HepG2 (cell line): ENCODE data around the gene AFG1L. TPM values are rescaled to one million over a fixed set of nuclear protein-coding genes. Genes with fewer than 3 reads are reported as not detected.
A peak's percentile ranks its signal among the peaks of the same experiment; 100 is the strongest.

Experiments
- ARNT2 ChIP-seq: sonication (generic); formaldehyde crosslinking; IDR thresholded peaks from 2 replicates; pipeline ENCODE4 v1.8.0; 2022; ENCODE audit warnings: mild to moderate bottlenecking, low read depth, missing genetic modification reagents, moderate library complexity
- ARNTL ChIP-seq: sonication (generic); formaldehyde crosslinking; IDR thresholded peaks from 2 replicates; pipeline ENCODE4 v1.4.0; 2020; ENCODE audit warnings: mild to moderate bottlenecking, missing genetic modification reagents
- CBFB ChIP-seq: sonication (generic); formaldehyde crosslinking; IDR thresholded peaks from 2 replicates; pipeline ENCODE4 v1.4.0; 2020; ENCODE audit warnings: missing genetic modification reagents
- DDIT3 ChIP-seq: sonication (generic); formaldehyde crosslinking; IDR thresholded peaks from 2 replicates; pipeline ENCODE4 v1.4.0; 2020; ENCODE audit warnings: mild to moderate bottlenecking, missing genetic modification reagents
- EP300 ChIP-seq, 3 experiments: sonication (generic) in 1 of 3; formaldehyde crosslinking in 1 of 3; IDR thresholded peaks; 2 replicates each; pipeline versions ENCODE4 v1.5.1 to v1.6.1; 2011 to 2020; ENCODE audit warnings: low read depth in 2 of 3, low read length in 2 of 3, borderline replicate concordance in 1 of 3, improper control_type of control experiment in 1 of 3, mild to moderate bottlenecking in 1 of 3, missing genetic modification reagents in 1 of 3, moderate library complexity in 1 of 3
- FOSL2 ChIP-seq: sonication (generic); formaldehyde crosslinking; IDR thresholded peaks from 2 replicates; pipeline ENCODE4 v1.4.0; 2020; ENCODE audit warnings: missing genetic modification reagents
- HCFC1 ChIP-seq: fragments of 150-350 bp; IDR thresholded peaks from 2 replicates; pipeline ENCODE4 v1.6.1; 2014; ENCODE audit warnings: low read depth, low read length
- HOXA9 ChIP-seq: sonication (generic); formaldehyde crosslinking; IDR thresholded peaks from 2 replicates; pipeline ENCODE4 v1.8.1; 2022; ENCODE audit warnings: missing genetic modification reagents, mild to moderate bottlenecking, moderate library complexity, borderline replicate concordance
- KDM5B ChIP-seq: sonication (generic); formaldehyde crosslinking; IDR thresholded peaks from 2 replicates; pipeline ENCODE4 v1.4.0; 2020; ENCODE audit warnings: missing genetic modification reagents, mild to moderate bottlenecking, borderline replicate concordance
- MEIS2 ChIP-seq: sonication (generic); formaldehyde crosslinking; IDR thresholded peaks from 2 replicates; pipeline ENCODE4 v1.9.0; 2021; ENCODE audit warnings: mild to moderate bottlenecking, missing genetic modification reagents
- NAIF1 ChIP-seq: sonication (generic); formaldehyde crosslinking; IDR thresholded peaks from 2 replicates; pipeline ENCODE4 v1.5.0; 2020; ENCODE audit warnings: mild to moderate bottlenecking, missing genetic modification reagents, borderline replicate concordance
- SETDB1 ChIP-seq: sonication (generic); formaldehyde crosslinking; IDR thresholded peaks from 2 replicates; pipeline ENCODE4 v1.5.1; 2020; ENCODE audit warnings: missing genetic modification reagents, mild to moderate bottlenecking, borderline replicate concordance
- SOX6 ChIP-seq, 2 experiments: fragments of 450-650 bp in 1 of 2; sonication (generic) in 1 of 2; formaldehyde crosslinking in 1 of 2; IDR thresholded peaks; 2 replicates each; pipeline versions ENCODE4 v1.4.0 to v1.6.1; 2017 to 2020; ENCODE audit warnings: antibody characterized with exemption in 1 of 2, mild to moderate bottlenecking in 1 of 2, missing genetic modification reagents in 1 of 2
- ZBTB7A ChIP-seq: sonication (generic); formaldehyde crosslinking; IDR thresholded peaks from 2 replicates; pipeline ENCODE4 v1.8.0; 2022; ENCODE audit warnings: mild to moderate bottlenecking, missing genetic modification reagents
- ZNF556 ChIP-seq: sonication (generic); formaldehyde crosslinking; IDR thresholded peaks from 2 replicates; pipeline ENCODE4 v1.4.0; 2020; ENCODE audit warnings: mild to moderate bottlenecking, missing genetic modification reagents, borderline replicate concordance
- ZNF557 ChIP-seq: sonication (generic); formaldehyde crosslinking; IDR thresholded peaks from 2 replicates; pipeline ENCODE4 v1.4.0; 2020; ENCODE audit warnings: missing genetic modification reagents
- ZNF577 ChIP-seq: sonication (generic); formaldehyde crosslinking; IDR thresholded peaks from 2 replicates; pipeline ENCODE4 v1.4.0; 2020; ENCODE audit warnings: mild to moderate bottlenecking, low read depth, missing genetic modification reagents, borderline replicate concordance
- ZNF704 ChIP-seq: sonication (generic); formaldehyde crosslinking; IDR thresholded peaks from 2 replicates; pipeline ENCODE4 v1.8.1; 2023; ENCODE audit warnings: mild to moderate bottlenecking, inconsistent platforms, moderate library complexity, missing genetic modification reagents, borderline replicate concordance
- ZNF709 ChIP-seq: sonication (generic); formaldehyde crosslinking; IDR thresholded peaks from 2 replicates; pipeline ENCODE4 v1.5.0; 2020; ENCODE audit warnings: mild to moderate bottlenecking, missing genetic modification reagents
- ZNF891 ChIP-seq: sonication (generic); formaldehyde crosslinking; IDR thresholded peaks from 2 replicates; pipeline ENCODE4 v1.5.0; 2020; ENCODE audit warnings: mild to moderate bottlenecking, missing genetic modification reagents
- polyA plus RNA-seq, 8 experiments: library from polyadenylated mRNA; depleted of rRNA in 3 of 8; stranded (reverse) in 7 of 8; unstranded in 1 of 8; fragments of >200 nt; fragmentation: Illumina TruSeq in 4 of 8; extraction: Trizol in 4 of 8; gene quantifications; 2 replicates each; pipeline versions ENCODE4 v1.2.1 to v1.2.3, GENCODE V29; 2011 to 2016; ENCODE audit warnings: low read depth in 4 of 8, missing spikeins in 1 of 8, mixed read lengths in 1 of 8; ENCODE audit not compliant: insufficient read depth in 1 of 8
- total RNA-seq, 5 experiments: library from RNA; depleted of rRNA; stranded (reverse); fragments of >200 nt; fragmentation: Illumina TruSeq; extraction: Trizol; gene quantifications; 2 replicates each; pipeline ENCODE4 v1.2.3, GENCODE V29; 2016; ENCODE audit warnings: low read depth in 1 of 5
- TF ChIP-seq, protein P1 (sequence below): sonication (generic); formaldehyde crosslinking; IDR thresholded peaks from 2 replicates; pipeline ENCODE4 v1.5.0; 2020; ENCODE audit warnings: missing genetic modification reagents
- TF ChIP-seq, protein P2 (sequence below): IDR thresholded peaks from 2 replicates; pipeline ENCODE4 v1.6.1; 2016; ENCODE audit warnings: missing biosample characterization, missing genetic modification reagents, low read depth

The AFG1L gene
- total and polyA plus RNA-seq, 2 of the 13 experiments (the other 11 are each of a cell fraction or from before 2014, with no cell fraction given) = 3.1 to 14.0 TPM

DNA sequence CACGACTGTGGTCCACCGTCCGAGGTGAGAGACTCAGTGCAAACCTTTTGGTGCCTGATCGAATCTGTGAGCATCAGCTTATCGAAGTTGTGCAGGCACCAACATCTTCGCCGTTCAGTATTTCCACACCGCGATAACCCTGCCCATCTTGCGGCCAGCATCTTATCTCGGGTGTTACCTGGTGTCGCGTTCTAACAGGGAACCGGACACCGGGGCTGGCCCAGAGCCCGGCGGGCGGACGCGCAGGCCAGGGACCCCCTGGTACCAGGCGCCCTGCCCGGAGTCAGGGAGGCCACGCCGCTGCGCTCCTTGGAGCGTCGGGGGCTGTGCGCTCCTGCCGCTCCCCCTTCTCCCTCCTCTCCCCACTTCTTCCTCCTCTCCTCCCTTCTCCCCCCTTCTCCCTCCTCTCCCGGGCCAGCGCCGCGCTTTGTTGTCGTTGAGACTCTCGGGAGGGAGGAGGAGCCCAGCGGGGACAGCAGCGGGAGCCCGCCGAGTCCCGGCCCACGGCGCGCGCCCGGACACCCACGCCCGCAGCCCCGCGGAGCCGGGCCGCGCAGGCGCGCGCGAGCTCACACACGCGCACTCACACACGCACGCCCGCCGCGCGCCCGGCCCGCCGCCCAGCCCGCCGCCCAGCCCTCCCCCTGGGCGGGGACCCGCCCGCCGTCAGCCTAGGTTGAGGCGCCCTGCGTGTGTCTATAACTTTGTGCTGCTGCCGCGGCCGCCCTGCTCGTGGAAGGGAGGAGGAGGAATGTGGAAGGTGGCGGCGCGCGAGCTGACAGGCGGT, 264.4 kb downstream of the AFG1L start (continued):
- no peak for TF ChIP-seq ZNF704
- TF ChIP-seq ARNTL (CRISPR knock-in tag) = no peak
- no peak for TF ChIP-seq SETDB1
- no peak for TF ChIP-seq ZNF891 (CRISPR knock-in tag)
- TF ChIP-seq HOXA9 (CRISPR knock-in tag) = no peak; the same call in 1 of the 2 replicates
- no peak for TF ChIP-seq SOX6 (IDR thresholded peaks at IDR 0.05)
- no peak; the same call in 1 of the 2 replicates for TF ChIP-seq SOX6 (CRISPR knock-in tag; IDR thresholded peaks at IDR 0.05)
- no peak for TF ChIP-seq KDM5B (CRISPR knock-in tag)
- no peak for TF ChIP-seq NAIF1
- TF ChIP-seq ARNT2 = no peak
- no peak for TF ChIP-seq FOSL2
- TF ChIP-seq EP300 (IDR thresholded peaks at IDR 0.05; ENCODE audit: low read depth in 2 of 2, low read length in 2 of 2) = 0 out of 4 replicates have a peak, but pooled peaks of 1 of the 2 experiments have one; percentile 2
- no peak for TF ChIP-seq EP300 (CRISPR knock-in tag; IDR thresholded peaks at IDR 0.05; ENCODE audit: borderline replicate concordance)
- TF ChIP-seq ZBTB7A = no peak
- no peak for TF ChIP-seq CBFB (CRISPR knock-in tag)
- no peak; the same call in 1 of the 2 replicates for TF ChIP-seq ZNF709 (CRISPR knock-in tag)
- no peak for TF ChIP-seq DDIT3 (CRISPR knock-in tag)
- no peak for TF ChIP-seq MEIS2
- TF ChIP-seq ZNF557 (CRISPR knock-in tag) = peak; percentile 58; the same call in 1 of the 2 replicates
- TF ChIP-seq, protein P1, sequence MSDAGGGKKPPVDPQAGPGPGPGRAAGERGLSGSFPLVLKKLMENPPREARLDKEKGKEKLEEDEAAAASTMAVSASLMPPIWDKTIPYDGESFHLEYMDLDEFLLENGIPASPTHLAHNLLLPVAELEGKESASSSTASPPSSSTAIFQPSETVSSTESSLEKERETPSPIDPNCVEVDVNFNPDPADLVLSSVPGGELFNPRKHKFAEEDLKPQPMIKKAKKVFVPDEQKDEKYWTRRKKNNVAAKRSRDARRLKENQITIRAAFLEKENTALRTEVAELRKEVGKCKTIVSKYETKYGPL = no peak
- no peak for TF ChIP-seq ZNF577
- no peak for TF ChIP-seq HCFC1
- no peak for TF ChIP-seq ZNF556 (CRISPR knock-in tag)
- TF ChIP-seq, protein P2, sequence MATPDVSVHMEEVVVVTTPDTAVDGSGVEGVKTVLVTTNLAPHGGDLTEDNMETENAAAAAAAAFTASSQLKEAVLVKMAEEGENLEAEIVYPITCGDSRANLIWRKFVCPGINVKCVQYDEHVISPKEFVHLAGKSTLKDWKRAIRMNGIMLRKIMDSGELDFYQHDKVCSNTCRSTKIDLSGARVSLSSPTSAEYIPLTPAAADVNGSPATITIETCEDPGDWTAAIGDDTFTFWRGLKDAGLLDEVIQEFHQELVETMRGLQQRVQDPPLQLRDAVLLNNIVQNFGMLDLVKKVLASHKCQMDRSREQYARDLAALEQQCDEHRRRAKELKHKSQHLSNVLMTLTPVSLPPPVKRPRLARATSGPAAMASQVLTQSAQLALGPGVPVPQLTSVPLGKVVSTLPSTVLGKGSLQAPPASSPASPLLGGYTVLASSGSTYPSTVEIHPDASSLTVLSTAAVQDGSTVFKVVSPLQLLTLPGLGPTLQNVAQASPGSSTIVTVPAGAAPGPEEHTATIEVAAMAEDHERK (CRISPR knock-in tag) = no peak
